Left hindlimb (tissue), 1 donor: ENCODE data around the gene CBX2.

Source experiments
- DNase-seq: peaks from one replicate; pipeline ENCODE4 v3.0.0-alpha.2; 2018

CBX2 gene

DNA sequence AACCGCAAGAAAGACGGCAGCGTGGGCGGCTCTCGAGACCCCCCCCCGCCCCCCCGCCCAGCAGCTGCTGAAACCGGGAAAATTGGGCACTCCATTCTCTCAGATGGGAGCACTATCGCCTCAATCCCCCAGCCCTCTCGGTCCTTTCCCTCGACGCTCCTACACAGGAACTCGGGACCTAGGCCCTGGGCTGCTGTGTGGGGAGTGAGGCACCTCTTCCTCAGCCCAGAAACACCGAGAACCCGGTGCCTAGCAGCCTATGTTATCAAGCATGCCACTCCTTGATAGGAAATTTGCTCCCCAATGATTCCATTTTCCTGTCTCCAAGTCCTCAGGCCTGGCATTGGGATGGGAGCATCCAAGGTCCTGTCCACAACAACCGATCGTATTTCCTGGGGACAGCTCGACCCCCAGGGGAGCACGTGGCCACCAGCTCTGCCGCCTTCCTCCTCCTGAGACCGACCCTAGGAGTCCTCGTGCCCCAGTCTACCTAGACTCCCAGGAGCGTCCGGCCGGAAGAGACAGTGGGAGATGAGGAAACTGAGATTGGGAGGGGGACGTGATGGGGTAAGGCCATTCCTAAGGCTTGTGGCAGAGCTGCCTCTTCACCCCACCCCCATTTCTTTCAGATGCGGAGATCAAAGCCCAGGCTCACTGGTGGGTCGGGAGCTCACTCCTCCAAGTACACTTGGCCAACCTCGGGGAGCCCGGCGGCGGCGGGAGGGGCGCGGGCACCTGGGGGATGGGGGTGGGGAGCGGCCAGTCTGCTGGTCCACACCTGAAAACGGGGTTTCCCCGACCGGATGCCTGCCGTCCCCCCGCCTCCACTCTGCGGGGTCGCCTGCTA lies 36.4 kb downstream of the CBX2 start:
- no peak for DNase-seq

DNA sequence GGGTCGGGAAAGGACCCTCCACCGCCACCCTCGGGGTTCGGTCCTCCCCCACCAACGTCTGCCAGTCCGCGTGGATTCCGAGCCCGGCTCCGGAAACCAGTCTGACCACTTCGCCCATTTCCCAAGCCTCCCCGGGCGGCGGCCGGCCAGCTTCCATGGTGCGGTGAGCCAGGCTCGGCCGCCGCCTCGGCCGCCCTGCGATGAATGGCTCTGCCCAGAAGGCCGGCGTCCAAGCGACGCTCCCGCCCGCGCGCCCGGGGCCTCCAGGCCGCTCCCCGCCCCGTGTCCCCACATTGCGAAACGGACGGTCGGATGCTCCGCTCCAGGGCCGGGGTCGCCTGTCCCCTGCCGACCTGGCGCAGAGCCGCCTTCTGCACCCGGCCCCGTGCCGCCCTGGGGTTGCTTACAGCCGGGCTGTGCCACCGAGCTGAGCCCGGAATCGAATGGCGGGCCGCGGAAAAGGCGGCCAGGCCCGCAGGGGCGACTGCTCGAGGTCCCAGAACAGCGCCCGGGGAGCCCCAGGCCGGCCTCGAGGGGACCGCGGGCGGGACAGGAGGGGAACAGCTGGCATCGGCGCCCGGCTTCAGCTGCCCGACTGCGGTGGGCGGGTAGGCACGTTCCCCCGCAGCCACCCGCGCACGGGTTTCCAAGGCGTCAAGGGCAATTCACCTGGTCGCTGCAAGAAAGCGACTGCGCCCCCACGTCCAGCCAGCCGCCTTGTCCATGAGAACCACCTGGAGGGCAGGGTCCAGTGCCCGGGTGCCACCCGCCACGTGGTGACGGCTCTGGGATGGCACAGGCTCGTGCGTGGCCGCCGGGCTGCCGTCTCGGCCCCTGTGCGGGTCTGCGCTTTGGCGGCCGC lies 37.3 kb downstream of the CBX2 start:
- no peak for DNase-seq

DNA sequence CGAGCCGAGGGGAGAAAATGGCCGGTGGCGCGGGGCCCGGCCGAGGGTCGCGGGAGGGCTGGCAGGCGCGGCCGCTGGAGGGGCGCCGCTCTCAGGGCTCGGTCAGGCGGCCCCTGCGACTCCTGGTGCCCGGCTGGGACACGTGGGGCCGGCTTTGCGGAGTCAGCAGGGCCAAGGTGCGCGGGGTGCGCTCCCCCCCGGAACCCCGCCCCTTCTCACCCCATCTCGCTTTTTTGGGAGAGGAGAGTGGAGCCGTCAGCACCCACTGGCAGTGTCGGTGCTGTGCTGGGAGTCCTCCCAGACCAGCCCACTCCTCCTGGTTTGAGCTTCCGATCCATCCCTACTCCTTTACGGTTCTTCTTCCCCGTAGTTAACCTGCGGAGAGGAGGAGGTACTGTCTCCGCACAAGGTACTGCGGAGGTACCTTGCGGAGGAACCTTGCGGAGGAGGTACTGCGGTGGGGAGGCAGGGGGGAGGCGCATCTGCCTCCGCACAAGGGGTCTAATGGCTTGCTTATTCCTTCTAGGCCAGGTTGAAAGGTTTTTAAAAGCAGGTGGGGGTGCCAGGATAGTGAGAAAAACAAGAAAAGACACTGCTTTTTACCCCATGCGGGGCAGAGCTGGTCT lies 38.0 kb downstream of the CBX2 start:
- DNase-seq, result no peak

DNA sequence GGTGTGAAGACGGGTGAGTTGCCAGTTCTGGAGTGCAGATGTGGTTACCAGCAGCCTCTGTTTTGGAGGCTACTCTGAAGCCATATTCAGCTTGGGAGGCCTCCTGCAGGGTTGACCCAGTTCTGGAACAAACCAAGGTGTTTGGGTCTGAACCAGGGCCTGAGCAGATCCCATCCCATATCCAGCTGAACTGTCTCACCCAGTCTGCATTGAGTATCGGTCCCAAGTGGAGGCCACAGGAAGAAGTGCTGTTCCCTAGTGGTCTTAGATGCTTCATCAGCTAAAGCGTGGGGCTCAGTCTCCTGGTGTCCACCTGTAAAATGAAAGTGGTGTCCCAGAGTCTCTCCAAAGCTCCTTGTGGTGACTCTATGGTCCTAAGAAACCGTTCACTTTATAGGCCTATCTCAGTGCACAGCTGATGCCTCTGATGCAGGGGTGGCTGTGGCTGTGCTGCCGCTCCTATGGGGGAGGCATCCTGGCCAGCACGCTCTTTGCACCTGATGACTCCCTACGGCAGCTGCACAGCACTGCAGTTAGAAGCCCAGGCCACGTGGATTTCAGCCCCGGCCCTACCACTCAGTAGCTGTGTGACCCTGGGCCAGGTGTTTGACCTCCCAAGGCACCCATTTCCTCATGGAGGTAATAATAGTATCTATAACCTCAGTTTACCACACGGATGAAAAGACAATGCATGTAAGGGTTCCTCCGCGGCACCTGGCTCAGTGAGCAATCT lies 40.2 kb downstream of the CBX2 start:
- DNase-seq, result no peak

DNA sequence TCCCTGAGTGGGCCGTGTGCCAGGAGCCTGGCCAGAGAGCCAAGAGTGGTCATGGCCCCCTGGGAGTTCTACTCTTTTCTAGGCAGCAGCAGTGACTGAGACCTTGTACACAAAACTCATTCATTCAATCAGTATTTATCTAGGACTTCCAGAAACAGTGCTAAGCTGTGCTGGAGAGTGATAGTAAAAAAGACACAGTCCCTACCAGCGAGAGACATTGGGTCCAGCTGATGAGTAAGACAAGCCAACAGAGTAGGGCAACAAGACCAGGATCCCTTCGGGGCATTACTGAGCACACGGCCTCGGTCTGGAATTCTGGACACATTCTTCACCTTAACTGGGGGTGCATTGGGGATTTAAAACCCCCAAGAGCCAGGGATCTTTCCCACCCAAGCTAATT lies 41.1 kb downstream of the CBX2 start:
- no peak for DNase-seq

DNA sequence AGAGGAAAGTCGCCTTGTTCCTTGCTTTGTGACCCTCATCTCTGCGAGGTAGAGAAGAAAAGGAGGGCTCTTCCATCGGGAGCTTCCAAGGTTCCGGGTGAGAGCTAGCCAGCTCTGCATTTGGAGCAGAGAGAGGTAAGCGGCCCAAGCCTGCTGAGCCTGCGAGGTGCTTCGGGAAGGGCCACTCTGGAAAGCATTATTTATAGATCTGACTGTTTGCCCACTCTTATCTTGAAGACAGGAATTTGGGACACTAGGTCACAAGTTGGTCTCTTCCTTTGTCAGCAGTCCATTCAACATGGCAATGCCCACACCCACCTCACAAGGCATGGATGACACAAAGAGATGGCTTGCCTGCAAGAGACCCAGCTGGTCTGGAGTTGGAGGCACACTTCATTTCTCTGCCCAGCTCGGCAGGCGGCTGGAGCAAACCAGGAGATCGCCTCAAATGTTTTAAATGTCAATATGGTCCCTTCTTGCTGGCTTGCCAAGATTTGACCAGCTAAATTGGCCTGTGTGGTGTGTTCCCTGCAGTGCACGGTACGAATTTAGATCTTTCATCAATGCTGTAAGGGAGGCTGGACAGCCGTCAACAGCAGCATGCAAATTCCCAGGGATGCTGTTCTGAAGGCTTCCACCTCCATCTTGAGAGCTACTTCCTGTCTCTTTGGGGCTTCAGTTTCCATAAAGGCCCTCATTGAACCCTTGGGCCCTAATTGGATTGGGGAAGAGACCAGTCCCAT lies 41.8 kb downstream of the CBX2 start:
- DNase-seq, result no peak

DNA sequence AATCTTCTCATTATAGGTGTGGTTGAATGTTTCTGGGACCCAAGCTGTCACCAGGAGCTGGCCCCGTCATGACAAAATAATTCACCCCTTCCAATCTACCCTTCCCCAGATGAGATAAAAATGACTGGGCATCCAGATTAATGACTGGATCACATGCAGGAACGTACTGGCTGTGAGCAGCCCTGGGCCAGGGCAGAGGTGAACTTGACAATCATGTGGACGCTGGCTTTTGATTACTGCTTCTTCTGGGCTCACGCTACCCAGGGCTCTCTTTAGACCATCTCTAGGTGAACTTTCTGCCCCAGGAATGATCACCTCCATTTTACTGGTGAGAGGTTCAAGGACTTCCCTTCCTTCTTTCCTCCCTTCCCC lies 43.0 kb downstream of the CBX2 start:
- DNase-seq, result no peak

DNA sequence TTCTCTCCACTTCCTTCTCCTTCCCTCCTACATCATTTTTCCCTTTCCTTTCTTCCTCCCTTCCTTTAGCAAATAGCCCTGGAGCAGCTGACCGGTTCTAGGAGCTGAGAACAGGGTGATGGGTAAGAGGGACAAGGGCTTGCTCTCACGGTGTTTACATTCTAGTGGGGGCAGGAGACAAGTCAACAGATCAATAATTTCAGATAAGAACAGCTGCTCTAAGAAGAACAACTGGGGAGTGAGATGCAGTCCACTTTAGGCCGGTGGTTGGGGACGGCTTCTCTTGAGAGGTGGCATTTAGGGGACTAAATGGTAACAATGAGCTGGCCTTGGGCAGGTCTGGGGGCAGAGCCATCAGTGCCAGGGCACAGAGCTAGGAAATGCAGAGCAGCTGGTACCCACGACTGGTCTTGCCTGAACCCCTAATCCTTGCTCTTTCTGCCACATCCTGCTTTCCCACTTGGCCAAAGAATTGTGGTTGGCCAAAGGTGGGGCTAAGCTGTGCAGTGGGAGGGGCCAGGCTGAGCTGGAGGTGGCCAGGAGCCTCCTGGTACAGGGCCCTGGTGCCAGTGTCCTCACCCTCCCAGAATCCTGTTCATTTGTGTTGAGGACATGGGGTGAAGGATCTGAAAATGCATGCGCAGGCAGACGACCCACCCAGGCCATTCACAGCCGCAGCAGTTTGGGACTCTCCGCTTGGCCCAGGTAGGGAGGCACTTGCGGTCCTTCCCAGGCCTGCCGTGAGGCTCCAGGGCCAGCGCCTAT lies 43.6 kb downstream of the CBX2 start:
- DNase-seq, result no peak

DNA sequence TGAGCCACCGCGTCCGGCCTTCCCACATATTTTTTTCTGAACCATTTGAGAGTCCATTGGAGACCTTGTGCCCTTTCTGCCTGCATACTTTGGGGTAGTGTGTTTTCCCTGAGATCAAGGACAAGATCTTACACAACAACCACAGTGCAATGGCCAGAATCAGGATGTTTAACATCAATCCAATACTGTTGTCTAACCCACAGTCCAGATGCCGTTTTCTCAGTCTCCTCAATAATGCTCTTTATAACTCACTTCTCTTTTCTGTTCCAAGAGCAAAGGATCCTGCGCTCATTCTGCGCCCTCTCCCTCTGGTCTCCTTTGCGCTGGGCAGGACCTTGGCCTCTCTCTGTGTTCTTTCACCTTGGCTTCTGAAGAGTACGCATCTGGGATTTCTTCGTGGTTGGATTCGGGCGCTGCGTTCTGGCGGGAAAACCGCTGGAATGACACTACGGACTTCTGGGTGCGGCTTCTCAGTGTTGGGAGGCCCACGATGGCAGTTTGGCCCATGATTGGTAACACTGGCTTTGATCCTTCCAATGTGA lies 44.7 kb downstream of the CBX2 start:
- DNase-seq, result no peak

DNA sequence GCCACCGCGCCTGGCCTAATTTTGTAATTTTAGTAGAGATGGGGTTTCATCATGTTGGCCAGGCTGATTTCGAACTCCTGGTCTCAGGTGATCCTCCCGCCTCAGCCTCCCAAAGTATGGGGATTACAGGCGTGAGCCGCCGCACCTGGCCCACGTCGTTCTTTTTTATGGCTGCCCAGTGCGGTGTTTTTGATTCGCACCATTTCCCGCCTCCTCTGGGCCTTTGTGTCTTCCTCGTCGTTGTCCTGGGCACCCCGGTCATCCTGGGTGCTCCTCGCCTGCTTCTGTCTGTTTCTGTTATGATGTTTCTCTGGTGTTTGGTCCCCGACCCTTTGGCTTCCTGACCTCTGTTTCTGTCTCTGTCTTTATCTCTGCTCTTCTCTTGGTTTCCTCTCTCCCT lies 46.3 kb downstream of the CBX2 start:
- no peak for DNase-seq

DNA sequence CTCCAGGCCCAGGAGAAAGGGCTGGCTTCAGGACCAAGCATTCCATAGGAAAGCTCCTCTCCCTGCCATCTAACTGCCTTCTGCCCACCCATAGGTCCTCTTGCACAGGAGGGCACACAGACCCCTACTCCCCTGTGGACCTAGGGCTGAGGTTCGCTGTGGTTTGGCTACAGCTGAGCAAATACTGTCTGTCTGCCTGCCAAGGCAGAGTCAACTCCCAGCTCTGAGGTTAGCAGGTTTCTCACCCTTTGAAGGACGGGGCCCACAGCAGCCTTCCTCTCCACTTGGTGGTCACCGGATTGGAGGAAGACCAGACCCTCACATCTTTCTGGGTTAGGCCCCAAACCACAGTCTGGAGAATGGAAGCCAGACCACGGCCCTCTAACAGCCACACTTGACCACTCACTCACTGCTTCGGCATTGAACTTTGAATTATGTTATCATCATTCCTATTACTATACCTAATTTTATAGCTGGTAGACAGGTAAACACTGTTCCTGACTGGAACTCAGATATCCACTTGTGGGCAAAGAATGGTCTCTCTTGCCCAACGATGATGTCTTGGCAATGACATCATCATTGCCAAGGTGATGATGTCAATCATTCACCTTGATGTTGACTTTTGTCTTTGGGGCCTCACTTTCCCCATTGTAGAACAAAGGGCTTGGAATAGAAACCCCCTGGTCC lies 47.1 kb downstream of the CBX2 start:
- DNase-seq, result no peak

DNA sequence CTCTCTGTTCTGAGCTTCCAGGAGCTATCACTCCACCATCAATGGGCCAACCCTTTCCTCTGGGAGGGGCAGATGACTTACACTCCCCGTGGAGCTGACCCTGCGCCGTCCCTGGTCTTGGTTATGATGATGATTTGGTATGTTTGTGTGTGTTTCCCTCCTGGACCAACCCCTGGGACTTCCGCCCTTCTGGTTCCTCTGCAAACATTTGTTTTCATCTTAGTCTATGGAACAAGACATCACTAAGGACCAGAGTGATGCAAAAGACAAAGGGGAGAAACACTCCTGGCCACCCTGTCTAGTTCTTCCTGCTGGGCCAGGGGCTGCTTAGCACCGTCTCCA lies 47.6 kb downstream of the CBX2 start:
- no peak for DNase-seq

DNA sequence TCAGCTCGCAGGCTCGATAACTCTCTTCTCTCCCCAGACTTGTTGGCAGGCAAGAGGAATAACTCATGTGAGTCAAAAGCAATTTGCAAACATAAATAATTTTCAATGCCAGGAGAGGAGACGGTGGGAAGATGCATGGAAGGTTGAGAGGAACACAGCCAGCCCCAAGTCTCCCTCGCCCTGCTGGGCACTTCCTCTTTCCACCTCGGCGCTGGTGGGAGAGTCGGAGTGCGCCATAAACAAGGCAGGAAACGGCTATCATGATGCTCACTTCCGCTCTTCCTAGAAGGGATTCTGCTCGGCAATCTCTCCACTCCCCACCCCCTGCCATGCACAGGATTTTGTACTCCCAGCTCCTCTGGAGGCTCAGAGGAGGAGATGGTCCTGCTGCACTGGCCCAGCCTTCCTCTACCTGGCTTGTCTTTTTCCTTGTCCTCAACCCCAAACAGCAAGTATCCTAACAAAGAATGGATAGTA lies 48.3 kb downstream of the CBX2 start:
- no peak for DNase-seq

DNA sequence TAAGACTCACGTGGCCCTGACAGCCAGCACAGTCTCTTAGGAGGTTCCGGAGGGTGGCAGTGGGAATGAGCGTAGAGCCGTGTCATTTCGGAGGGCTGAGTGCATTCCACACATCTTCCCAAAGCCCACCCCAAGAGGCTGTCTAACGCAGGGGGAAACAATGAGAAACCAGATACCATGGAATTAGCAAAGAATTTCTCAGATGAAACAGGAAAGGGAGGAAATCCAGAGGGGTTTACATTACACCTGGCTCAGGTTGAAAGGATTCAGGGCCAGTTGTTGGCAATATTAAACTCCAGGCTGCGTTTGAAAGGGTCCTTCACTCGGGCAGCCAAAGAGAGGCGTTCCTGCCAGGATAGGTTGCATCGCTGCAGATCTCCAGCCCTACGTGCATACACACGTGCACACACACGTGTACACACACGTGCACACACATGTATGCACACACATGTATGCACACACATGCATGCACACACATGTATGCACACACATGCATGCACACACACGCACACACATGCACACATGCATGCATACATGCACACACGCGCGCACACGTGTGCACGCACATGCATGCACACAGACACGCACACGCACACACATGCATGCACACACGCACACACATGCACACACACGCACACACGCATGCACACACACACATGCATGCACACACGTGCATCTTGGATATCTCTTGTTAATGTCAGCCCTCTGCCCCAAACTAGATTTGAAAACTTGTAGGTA lies 49.1 kb downstream of the CBX2 start:
- no peak for DNase-seq

DNA sequence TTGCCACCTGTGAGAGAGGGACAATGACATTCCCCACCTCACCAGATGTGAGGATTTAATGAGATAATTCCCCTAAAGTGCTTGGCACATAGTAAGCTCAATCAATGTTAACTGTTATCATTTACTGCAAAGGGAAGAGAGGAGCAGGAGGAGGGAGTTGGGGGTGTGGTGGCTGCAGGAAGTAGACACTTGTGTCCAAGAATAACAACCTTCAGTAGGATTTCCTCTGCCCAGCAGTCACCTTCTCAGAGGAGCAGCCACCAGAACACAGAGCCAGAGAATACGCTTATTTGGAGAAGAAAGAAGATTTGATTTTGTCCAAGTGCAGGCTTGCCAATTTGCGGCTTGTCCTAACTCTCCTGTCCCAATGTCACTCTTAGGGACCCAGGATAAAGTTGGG lies 51.1 kb downstream of the CBX2 start:
- no peak for DNase-seq

DNA sequence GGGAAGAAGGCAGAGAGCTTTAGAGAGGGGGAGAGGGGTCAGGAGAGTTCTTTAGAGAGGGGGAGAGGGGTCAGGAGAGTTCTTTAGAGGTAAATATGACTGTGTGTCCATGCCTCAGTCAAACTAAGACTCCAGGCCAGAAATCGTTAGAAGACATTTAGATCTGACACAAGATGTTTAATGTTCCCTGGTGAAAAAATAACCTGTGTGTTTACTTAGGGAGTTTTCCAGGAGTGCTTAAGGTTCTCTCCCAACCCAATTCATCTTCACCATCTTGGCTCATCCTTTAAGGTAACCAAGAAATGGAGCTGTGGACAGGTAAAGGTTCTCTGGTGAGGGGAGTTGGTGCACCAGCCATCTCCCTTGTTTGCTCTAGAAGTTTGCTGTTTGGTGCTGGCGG lies 51.5 kb downstream of the CBX2 start:
- no peak for DNase-seq

DNA sequence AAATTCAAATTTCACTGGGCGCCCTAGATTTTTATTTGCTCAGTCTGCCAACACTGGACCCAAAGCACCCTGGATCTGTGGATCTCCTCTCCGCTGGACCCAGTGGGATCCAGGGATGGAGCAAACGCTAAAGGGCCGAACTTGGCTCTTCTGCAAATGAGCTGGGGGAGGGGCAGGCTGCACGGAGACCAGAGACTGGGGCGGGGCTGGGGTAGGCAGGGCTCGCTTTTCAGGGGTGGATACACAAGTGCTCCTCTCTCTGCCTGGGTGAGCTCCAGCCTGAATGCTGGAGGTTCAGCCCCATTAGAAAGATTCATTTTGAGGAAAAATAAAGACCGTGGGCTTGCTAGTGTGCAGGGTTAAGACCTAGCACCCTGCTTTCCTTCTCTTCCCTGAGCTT lies 52.4 kb downstream of the CBX2 start:
- DNase-seq, result no peak

DNA sequence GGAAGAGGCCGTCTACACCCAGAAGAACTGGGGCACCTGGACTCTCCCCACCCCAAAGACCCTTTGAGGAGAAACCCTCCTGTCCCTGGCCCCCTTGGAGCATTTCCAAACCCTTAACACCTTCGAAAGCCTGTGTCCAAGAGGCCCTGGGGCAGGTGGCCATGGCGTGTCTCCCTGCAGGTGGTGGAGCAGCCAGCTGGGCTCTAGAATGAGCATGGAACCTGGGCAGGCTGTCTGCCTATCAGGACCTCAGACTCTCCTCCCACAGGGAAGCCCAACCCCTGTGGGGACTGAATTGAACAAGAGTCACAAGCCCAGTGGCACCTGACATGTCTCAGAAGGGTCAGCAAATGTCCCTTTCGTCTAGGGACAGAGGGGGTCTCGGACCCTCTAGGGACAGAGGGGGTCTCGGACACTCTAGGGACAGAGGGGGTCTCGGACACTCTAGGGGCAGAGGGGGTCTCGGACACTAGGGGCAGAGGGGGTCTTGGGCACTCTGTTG lies 52.9 kb downstream of the CBX2 start:
- DNase-seq, result no peak
